HEK293T (cell line): ENCODE results near the gene ZNF83.

Source experiments
- CTCF ChIA-PET: fragments of 350-600 bp; formaldehyde crosslinking; extraction: SDS; loops from one replicate; lab custom pipeline; 2021; ENCODE audit warnings: antibody characterized with exemption, inconsistent platforms; lab: Yijun Ruan, JAX
- POLR2A ChIA-PET: fragments of 350-600 bp; formaldehyde crosslinking; extraction: SDS; loops from one replicate; lab custom pipeline; 2020; ENCODE audit warnings: antibody characterized with exemption, inconsistent platforms; lab: Yijun Ruan, JAX
- DNase-seq: peaks from one replicate; pipeline ENCODE4 v3.0.0; 2012; ENCODE audit warnings: mixed read lengths; ENCODE audit errors: extremely low spot score
- ARNT ChIP-seq: fragments of 450-650 bp; IDR thresholded peaks from 2 replicates; pipeline ENCODE4 v1.6.1; 2017; ENCODE audit warnings: mild to moderate bottlenecking
- BHLHE40 ChIP-seq: fragments of 450-650 bp; IDR thresholded peaks from 2 replicates; pipeline ENCODE4 v1.6.1; 2016; ENCODE audit warnings: mild to moderate bottlenecking, moderate library complexity, borderline replicate concordance
- CTBP1 ChIP-seq: fragments of 450-650 bp; IDR thresholded peaks from 2 replicates; pipeline ENCODE4 v1.6.1; 2016; ENCODE audit warnings: borderline replicate concordance
- ELF4 ChIP-seq: fragments of 450-650 bp; IDR thresholded peaks from 2 replicates; pipeline ENCODE4 v1.6.1; 2017; ENCODE audit warnings: antibody characterized with exemption
- FOXA1 ChIP-seq: fragments of 450-650 bp; IDR thresholded peaks from 2 replicates; pipeline ENCODE4 v1.6.1; 2016; ENCODE audit warnings: mild to moderate bottlenecking
- FOXK2 ChIP-seq: fragments of 450-650 bp; IDR thresholded peaks from 2 replicates; pipeline ENCODE4 v1.6.1; 2016; ENCODE audit warnings: mild to moderate bottlenecking
- FOXM1 ChIP-seq: fragments of 450-650 bp; IDR thresholded peaks from 2 replicates; pipeline ENCODE4 v1.6.1; 2017; ENCODE audit warnings: mild to moderate bottlenecking, borderline replicate concordance
- HDGF ChIP-seq: fragments of 450-650 bp; IDR thresholded peaks from 2 replicates; pipeline ENCODE4 v1.6.1; 2017; ENCODE audit warnings: antibody characterized with exemption, borderline replicate concordance
- L3MBTL2 ChIP-seq: fragments of 450-650 bp; conservative IDR thresholded peaks from 2 replicates; pipeline ENCODE4 v1.6.1; 2016; ENCODE audit warnings: mild to moderate bottlenecking
- LEF1 ChIP-seq: fragments of 450-650 bp; IDR thresholded peaks from 2 replicates; pipeline ENCODE4 v1.6.1; 2017; ENCODE audit warnings: mild to moderate bottlenecking, borderline replicate concordance
- NFRKB ChIP-seq: fragments of 450-650 bp; IDR thresholded peaks from 2 replicates; pipeline ENCODE4 v1.6.1; 2016; ENCODE audit warnings: mild to moderate bottlenecking, moderate library complexity
- SP1 ChIP-seq: fragments of 450-650 bp; IDR thresholded peaks from 2 replicates; pipeline ENCODE4 v1.6.1; 2017
- SUZ12 ChIP-seq: fragments of 450-650 bp; IDR thresholded peaks from 2 replicates; pipeline ENCODE4 v1.6.1; 2016; ENCODE audit warnings: mild to moderate bottlenecking
- TARDBP ChIP-seq: fragments of 450-650 bp; IDR thresholded peaks from 2 replicates; pipeline ENCODE4 v1.6.1; 2016
- ZNF384 ChIP-seq: fragments of 450-650 bp; IDR thresholded peaks from 2 replicates; pipeline ENCODE4 v1.6.1; 2016
- TF ChIP-seq, protein P1 (sequence below): fragments of 450-650 bp; IDR thresholded peaks from 2 replicates; pipeline ENCODE4 v1.6.1; 2016

ZNF83 gene

DNA sequence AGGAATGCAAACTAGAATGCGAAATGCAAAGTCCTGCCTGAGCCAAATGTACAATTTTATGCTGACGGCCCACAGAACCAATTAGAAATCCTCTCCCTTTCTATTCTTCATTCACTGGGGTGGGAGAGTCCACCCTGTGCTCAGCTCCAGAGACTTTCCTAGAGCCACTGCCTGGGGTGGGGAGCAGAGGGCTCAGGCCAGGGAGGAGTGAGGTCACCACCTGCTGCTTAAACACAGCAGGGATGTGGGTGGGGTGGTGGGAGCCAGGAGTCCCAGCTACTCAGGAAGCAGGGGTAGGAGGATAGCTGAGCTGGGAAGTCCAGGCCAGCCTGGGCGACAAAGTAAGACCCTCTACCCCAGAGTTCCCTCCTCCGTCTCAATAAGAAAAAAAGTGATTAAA is 26.9 kb upstream of the ZNF83 start:
- TF ChIP-seq SUZ12 (no peak), FOXM1 (no peak), CTBP1 (no peak), ARNT (no peak), FOXA1 (no peak), BHLHE40 (no peak), ELF4 (no peak), L3MBTL2 (no peak), FOXK2 (no peak), SP1 (no peak), LEF1 (no peak)
- TF ChIP-seq, protein P1, sequence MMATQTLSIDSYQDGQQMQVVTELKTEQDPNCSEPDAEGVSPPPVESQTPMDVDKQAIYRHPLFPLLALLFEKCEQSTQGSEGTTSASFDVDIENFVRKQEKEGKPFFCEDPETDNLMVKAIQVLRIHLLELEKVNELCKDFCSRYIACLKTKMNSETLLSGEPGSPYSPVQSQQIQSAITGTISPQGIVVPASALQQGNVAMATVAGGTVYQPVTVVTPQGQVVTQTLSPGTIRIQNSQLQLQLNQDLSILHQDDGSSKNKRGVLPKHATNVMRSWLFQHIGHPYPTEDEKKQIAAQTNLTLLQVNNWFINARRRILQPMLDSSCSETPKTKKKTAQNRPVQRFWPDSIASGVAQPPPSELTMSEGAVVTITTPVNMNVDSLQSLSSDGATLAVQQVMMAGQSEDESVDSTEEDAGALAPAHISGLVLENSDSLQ, result no peak
- POLR2A ChIA-PET, result no interaction called here
- CTCF ChIA-PET, result no interaction called here
- no peak for DNase-seq

DNA sequence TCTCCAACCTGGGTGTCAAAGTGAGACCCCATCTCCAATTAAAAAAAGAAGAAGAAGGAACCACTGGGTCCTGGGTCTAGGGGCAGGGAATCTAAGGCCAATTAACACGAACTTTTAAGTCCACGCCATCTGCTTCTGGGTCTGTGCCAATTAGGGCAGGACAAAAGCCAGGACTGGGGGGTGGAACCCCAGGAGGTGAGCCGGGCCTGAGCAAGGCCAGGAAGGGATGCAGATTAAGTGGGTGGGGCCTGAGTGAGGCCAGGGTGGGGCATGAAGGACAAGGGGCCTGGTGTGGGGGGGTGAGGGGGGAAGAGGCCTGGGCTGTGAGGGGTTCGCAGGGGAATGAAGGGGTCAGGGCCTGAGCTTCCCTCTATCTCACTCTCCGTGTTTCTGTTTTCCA is 26.3 kb upstream of the ZNF83 start:
- POLR2A ChIA-PET, result no interaction called here
- TF ChIP-seq CTBP1 (no peak), TARDBP (no peak), ZNF384 (no peak), FOXM1 (no peak), LEF1 (no peak), SP1 (no peak), NFRKB (no peak), FOXK2 (no peak), HDGF (no peak), L3MBTL2 (no peak), ARNT (no peak), BHLHE40 (no peak), SUZ12 (no peak), FOXA1 (no peak), ELF4 (no peak)
- TF ChIP-seq, protein P1, result no peak
- no peak for DNase-seq
- CTCF ChIA-PET, result no interaction called here

DNA sequence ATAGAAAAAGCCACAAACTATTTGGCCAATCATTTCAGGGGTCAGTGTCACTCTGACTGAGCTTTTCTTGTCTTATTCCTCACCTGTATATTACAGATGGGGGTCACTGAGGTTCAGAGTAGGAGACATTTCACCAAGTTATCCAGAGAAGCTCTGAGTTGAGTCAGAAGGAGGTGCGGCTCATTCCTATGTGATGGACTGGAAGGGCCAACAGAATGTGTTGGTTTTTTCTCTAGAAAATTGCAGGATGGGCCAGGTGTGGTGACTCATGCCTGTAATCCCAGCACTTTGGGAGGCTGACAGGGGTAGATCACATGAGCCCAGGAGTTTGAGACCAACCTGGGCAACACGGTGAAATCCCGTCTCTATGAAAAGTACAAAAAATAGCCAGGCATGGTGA is 24.5 kb upstream of the ZNF83 start:
- ChIA-PET POLR2A (no interaction called here), CTCF (no interaction called here)
- no peak for DNase-seq
- TF ChIP-seq ARNT (no peak), ZNF384 (no peak), ELF4 (no peak), HDGF (no peak), SP1 (no peak), L3MBTL2 (no peak), SUZ12 (no peak), FOXK2 (no peak), BHLHE40 (no peak), CTBP1 (no peak)
- TF ChIP-seq, protein P1, result no peak

DNA sequence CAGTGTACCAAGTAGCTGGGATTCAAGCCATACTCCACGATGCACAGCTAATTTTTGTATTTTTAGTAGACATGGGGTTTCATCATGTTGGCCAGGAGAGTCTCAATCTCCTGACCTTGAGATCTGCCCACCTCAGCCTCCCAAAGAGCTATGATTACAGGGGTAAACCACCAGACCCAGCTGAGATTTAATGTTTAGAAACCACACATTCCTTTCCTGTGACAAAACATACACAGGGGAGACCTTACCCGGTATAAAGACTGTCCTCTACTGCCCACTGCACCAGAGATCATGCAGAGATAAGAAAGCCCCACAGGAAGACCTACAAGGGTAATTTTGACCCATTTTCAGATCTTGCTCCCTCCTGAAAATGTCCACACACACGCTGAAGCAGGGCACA is 22.8 kb upstream of the ZNF83 start:
- CTCF ChIA-PET, result no interaction called here

DNA sequence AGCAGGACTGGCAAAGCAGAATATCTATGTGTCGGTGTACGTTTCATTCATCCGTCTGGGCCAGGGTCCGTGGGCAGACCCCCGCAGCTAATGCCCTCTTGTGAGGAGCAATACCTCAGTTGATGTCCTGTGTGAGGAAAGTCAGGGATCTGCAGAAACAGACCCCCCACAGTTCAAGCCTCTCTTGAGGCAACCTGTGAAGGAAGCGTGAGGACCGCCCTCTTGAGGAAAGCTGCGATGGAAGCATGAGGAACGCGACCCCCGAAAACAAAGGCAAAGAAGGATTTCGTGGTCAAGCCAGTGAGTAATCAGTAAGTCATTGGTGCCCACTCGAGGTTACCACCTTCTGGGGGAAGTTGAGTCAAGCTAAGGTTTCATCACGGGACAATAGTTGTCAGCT is 20.9 kb upstream of the ZNF83 start:
- ChIA-PET CTCF (no interaction called here), POLR2A (no interaction called here)
- DNase-seq, result no peak

More for the DNA sequence above, 22.8 kb upstream of the ZNF83 start:
- POLR2A ChIA-PET, result no interaction called here
- TF ChIP-seq TARDBP, result no peak
- no peak for TF ChIP-seq FOXA1
- DNase-seq, result no peak

DNA sequence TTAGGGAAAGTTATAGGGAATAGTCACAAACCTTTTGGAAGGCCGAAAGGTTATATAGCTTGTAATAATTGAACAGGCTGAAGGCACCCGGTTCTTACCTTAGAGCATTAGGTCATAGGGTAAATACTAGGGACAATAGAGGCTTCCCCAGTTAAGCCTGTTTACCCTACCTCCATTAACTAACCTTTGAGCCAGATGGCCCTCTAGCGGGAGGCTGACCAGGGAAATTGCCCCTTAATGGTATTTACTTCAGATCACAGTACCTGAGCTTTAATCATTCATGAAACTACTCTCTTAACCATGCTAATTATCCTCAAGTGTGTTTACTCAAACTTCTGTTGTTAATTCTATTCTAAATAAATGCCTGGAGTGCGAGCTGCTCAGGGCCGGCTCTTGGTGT is 20.4 kb upstream of the ZNF83 start:
- TF ChIP-seq ARNT, result no peak
- no peak for TF ChIP-seq BHLHE40
- TF ChIP-seq TARDBP, result no peak
- no peak for TF ChIP-seq NFRKB
- TF ChIP-seq SUZ12, result no peak
- TF ChIP-seq CTBP1, result no peak
- no peak for TF ChIP-seq ELF4
- no peak for TF ChIP-seq FOXK2
- TF ChIP-seq ZNF384, result no peak
- TF ChIP-seq, protein P1, result no peak
- TF ChIP-seq HDGF, result no peak
- TF ChIP-seq FOXM1, result no peak
- TF ChIP-seq FOXA1, result no peak
- TF ChIP-seq SP1, result no peak
- no peak for TF ChIP-seq L3MBTL2
- POLR2A ChIA-PET, result no interaction called here
- DNase-seq, result no peak
- CTCF ChIA-PET, result no interaction called here

More for the DNA sequence above, 20.9 kb upstream of the ZNF83 start:
- TF ChIP-seq FOXA1 (no peak), TARDBP (no peak), HDGF (no peak), BHLHE40 (no peak), LEF1 (no peak), CTBP1 (no peak), NFRKB (no peak)
- TF ChIP-seq, protein P1, result no peak
